ENCODE measurements around the gene FAM177A1. TPM values are rescaled to one million over a fixed set of nuclear protein-coding genes. Genes with fewer than 3 reads are reported as not detected.

FAM177A1 gene
- total RNA-seq, 4 donors from 2014 or later: 24.0 to 74.1 (median 46.3) TPM

DNA sequence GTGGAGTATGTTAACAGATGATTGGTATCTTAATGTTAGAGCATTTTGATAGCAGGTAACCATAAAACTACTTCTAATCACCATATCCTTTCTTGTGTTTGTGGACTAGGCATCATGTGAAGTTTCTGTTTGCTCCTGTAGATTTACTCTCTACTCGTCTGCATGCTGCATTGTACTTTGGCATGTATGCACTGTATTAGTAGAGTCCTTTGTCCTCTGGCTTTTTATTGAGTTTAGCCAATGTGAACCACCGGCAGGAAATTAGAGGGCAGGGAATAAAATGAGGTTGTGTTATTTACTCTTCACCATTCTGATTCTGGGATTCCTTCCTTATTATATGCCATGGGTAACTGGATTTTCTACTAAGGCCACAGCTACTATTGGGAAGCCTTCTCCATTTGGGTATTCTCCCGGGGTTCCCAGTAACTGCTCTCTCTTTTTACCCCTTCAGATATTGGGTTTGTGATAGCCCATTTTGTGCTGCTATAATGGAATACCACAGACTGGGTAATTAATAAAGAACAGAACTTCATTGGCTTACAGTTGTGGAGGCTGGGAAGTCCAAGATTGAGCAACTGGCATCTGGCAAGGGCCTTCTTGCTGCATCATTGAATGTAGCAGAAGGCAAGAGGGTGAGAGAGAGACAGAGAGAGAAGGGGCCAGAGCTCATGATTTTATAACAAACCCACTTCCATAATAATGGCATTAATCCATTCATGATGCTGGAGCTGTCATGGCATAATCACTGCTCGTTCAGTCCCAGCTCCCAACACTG lies 22.4 kb downstream of the FAM177A1 start:
- DNase-seq (ENCODE audit: low spot score in 2 of 2): no peak
- Histone ChIP-seq H3K36me3 (peaks cover 0 to 76% (median 0%) of the 10 kb centered on the region in 3 donors), H3K27ac (peak overlapping the region in 1 of 4 donors; percentile 15), H3K9me3 (no peaks in the 10 kb centered on the region), H3K4me3 (no peak overlapping the region), H3K27me3 (no peaks in the 10 kb centered on the region), H3K4me1 (no peaks in the 10 kb centered on the region)
- TF ChIP-seq, protein P1, sequence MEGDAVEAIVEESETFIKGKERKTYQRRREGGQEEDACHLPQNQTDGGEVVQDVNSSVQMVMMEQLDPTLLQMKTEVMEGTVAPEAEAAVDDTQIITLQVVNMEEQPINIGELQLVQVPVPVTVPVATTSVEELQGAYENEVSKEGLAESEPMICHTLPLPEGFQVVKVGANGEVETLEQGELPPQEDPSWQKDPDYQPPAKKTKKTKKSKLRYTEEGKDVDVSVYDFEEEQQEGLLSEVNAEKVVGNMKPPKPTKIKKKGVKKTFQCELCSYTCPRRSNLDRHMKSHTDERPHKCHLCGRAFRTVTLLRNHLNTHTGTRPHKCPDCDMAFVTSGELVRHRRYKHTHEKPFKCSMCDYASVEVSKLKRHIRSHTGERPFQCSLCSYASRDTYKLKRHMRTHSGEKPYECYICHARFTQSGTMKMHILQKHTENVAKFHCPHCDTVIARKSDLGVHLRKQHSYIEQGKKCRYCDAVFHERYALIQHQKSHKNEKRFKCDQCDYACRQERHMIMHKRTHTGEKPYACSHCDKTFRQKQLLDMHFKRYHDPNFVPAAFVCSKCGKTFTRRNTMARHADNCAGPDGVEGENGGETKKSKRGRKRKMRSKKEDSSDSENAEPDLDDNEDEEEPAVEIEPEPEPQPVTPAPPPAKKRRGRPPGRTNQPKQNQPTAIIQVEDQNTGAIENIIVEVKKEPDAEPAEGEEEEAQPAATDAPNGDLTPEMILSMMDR (IDR thresholded peaks at IDR 0.05): no peak
- TF ChIP-seq EP300 (IDR thresholded peaks at IDR 0.05) (no peak), POLR2A (IDR thresholded peaks at IDR 0.05) (no peak)
- WGBS, 2 donors: 85 to 87% methylated on average over 4 of the region's 4 CpGs

GRCh38 chr14:35072226-35072625 lies 26.2 kb downstream of the FAM177A1 start:
- no peak for TF ChIP-seq EP300 (IDR thresholded peaks at IDR 0.05)
- TF ChIP-seq, protein P1 (IDR thresholded peaks at IDR 0.05): no peak
- no peak for TF ChIP-seq POLR2A (IDR thresholded peaks at IDR 0.05)
- Histone ChIP-seq H3K27ac (no peak overlapping the region), H3K4me3 (no peak overlapping the region), H3K9me3 (no peaks in the 10 kb centered on the region), H3K27me3 (no peaks in the 10 kb centered on the region), H3K4me1 (no peaks in the 10 kb centered on the region), H3K36me3 (peaks cover 0 to 92% (median 0%) of the 10 kb centered on the region in 3 donors)
- DNase-seq (ENCODE audit: low spot score in 2 of 2): no peak
- 92 to 95% methylated on average over 3 of the region's 3 CpGs for WGBS, 2 donors

- WGBS, 2 donors: 91 to 94% methylated on average over 1 of the region's 1 CpG
- Histone ChIP-seq H3K27me3 (no peaks in the 10 kb centered on the region), H3K4me1 (no peaks in the 10 kb centered on the region), H3K4me3 (no peak overlapping the region), H3K36me3 (peaks cover 0 to 92% (median 0%) of the 10 kb centered on the region in 3 donors), H3K27ac (no peak overlapping the region), H3K9me3 (no peaks in the 10 kb centered on the region)
- no peak for DNase-seq (ENCODE audit: low spot score in 2 of 2)
- no peak for TF ChIP-seq EP300 (IDR thresholded peaks at IDR 0.05)
- TF ChIP-seq POLR2A (IDR thresholded peaks at IDR 0.05): no peak
- TF ChIP-seq, protein P1 (IDR thresholded peaks at IDR 0.05): no peak
These were observed 27.4 kb downstream of the FAM177A1 start for GRCh38 chr14:35073486-35073885.

GRCh38 chr14:35078082-35078481 lies 32.0 kb downstream of the FAM177A1 start:
- TF ChIP-seq, protein P1 (IDR thresholded peaks at IDR 0.05): no peak
- TF ChIP-seq EP300 (IDR thresholded peaks at IDR 0.05) (no peak), POLR2A (IDR thresholded peaks at IDR 0.05) (no peak)
- Histone ChIP-seq H3K36me3 (peaks cover 0 to 92% (median 0%) of the 10 kb centered on the region in 3 donors), H3K4me3 (no peak overlapping the region), H3K9me3 (no peaks in the 10 kb centered on the region), H3K27me3 (no peaks in the 10 kb centered on the region), H3K27ac (no peak overlapping the region), H3K4me1 (no peaks in the 10 kb centered on the region)
- no peak for DNase-seq (ENCODE audit: low spot score in 2 of 2)
- WGBS, 2 donors: 98 to 100% methylated on average over 2 of the region's 2 CpGs

DNA sequence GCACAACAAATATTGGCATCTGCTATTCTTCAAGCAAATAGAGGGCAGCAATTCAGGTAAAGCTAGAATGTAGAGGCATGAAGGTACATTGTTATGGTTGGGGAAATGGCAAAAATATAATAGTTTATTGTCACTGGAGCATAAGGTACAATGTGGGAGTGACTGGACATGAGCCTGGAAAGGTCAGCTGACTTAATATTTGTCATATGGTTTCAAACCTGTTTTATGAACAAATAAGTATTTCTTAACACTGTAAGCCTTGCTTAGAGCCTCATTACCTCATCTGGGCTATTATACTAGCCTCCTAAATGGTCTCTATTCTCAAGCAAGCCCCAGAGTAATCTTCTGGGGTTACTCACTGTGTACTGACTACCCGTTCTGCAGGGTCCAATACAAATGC lies 33.7 kb downstream of the FAM177A1 start:
- Histone ChIP-seq H3K9me3 (no peaks in the 10 kb centered on the region), H3K27ac (no peak overlapping the region), H3K36me3 (peaks cover 0 to 92% (median 4%) of the 10 kb centered on the region in 3 donors), H3K27me3 (no peaks in the 10 kb centered on the region), H3K4me1 (no peaks in the 10 kb centered on the region), H3K4me3 (no peak overlapping the region)
- TF ChIP-seq POLR2A (IDR thresholded peaks at IDR 0.05) (no peak), EP300 (IDR thresholded peaks at IDR 0.05) (no peak)
- TF ChIP-seq, protein P1 (IDR thresholded peaks at IDR 0.05): no peak
- 58 to 67% methylated on average over 1 of the region's 1 CpG for WGBS, 2 donors
- DNase-seq (ENCODE audit: low spot score in 2 of 2): no peak
